HL-60 (cell line): ENCODE results near the gene TDRD10.

ENCODE experiments used
- DNase-seq, 2 experiments: peaks; one replicate each; pipeline ENCODE4 v3.0.0-alpha.2; 2010 to 2020; ENCODE audit warnings: low read depth in 1 of 2, low spot score in 1 of 2
- H3K27ac ChIP-seq: fragments of 250-450 bp; sonication (Bioruptor Pico); replicated peaks from 2 replicates; pipeline ENCODE4 v1.5.1; 2020; ENCODE audit warnings: mild to moderate bottlenecking, moderate library complexity
- H3K27me3 ChIP-seq: fragments of 250-450 bp; sonication (Bioruptor Pico); 2 replicates; pipeline ENCODE4 v1.5.1; 2021; ENCODE audit warnings: mild to moderate bottlenecking, moderate library complexity; ENCODE audit not compliant: insufficient read depth, poor library complexity, severe bottlenecking
- H3K4me3 ChIP-seq: replicated peaks from 2 replicates; pipeline ENCODE4 v1.5.1; 2011; ENCODE audit warnings: mild to moderate bottlenecking, control low read depth, low read length; ENCODE audit not compliant: insufficient read depth
- CTCF ChIP-seq: IDR thresholded peaks from one replicate; pipeline ENCODE4 v1.5.1; 2011; ENCODE audit warnings: low read length, control low read depth, inconsistent platforms; ENCODE audit not compliant: insufficient read depth
- GABPA ChIP-seq: IDR thresholded peaks from 2 replicates; pipeline ENCODE4 v1.6.1; 2012; ENCODE audit warnings: low read depth
- POLR2AphosphoS5 ChIP-seq: IDR thresholded peaks from 2 replicates; pipeline ENCODE4 v1.6.1; 2012; ENCODE audit warnings: low read depth
- SPI1 ChIP-seq: IDR thresholded peaks from 2 replicates; pipeline ENCODE4 v1.6.1; 2012; ENCODE audit warnings: low read depth, mild to moderate bottlenecking, borderline replicate concordance
- TF ChIP-seq, protein P1 (sequence below): IDR thresholded peaks from 2 replicates; pipeline ENCODE4 v1.6.1; 2012; ENCODE audit warnings: low read depth; ENCODE audit not compliant: insufficient replicate concordance

Gene TDRD10

GRCh38 chr1:154557248-154557938 lies 55.4 kb downstream of the TDRD10 start:
- H3K4me3 ChIP-seq: peak overlapping the region; percentile 83
- DNase-seq: no peak
- TF ChIP-seq CTCF: no peak
- TF ChIP-seq, protein P1, sequence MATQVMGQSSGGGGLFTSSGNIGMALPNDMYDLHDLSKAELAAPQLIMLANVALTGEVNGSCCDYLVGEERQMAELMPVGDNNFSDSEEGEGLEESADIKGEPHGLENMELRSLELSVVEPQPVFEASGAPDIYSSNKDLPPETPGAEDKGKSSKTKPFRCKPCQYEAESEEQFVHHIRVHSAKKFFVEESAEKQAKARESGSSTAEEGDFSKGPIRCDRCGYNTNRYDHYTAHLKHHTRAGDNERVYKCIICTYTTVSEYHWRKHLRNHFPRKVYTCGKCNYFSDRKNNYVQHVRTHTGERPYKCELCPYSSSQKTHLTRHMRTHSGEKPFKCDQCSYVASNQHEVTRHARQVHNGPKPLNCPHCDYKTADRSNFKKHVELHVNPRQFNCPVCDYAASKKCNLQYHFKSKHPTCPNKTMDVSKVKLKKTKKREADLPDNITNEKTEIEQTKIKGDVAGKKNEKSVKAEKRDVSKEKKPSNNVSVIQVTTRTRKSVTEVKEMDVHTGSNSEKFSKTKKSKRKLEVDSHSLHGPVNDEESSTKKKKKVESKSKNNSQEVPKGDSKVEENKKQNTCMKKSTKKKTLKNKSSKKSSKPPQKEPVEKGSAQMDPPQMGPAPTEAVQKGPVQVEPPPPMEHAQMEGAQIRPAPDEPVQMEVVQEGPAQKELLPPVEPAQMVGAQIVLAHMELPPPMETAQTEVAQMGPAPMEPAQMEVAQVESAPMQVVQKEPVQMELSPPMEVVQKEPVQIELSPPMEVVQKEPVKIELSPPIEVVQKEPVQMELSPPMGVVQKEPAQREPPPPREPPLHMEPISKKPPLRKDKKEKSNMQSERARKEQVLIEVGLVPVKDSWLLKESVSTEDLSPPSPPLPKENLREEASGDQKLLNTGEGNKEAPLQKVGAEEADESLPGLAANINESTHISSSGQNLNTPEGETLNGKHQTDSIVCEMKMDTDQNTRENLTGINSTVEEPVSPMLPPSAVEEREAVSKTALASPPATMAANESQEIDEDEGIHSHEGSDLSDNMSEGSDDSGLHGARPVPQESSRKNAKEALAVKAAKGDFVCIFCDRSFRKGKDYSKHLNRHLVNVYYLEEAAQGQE: no peak
- H3K27ac ChIP-seq: peak overlapping the region; percentile 84
- H3K27me3 ChIP-seq: no peaks in the 10 kb centered on the region

GRCh38 chr1:154557939-154558719 lies 56.1 kb downstream of the TDRD10 start, which contains the start of gene UBE2Q1:
Gene UBE2Q1, minus strand, starts transcription at chr1:154558662. Its CDS starts 109 bp downstream, at chr1:154558553.
- peak within 1 kb of the TSS; percentile 83 for H3K4me3 ChIP-seq
- no peaks in the 10 kb centered on the region for H3K27me3 ChIP-seq
- DNase-seq: peak; percentile 64 to 67
- peak within 1 kb of the TSS; percentile 88 for H3K27ac ChIP-seq
- TF ChIP-seq CTCF (no peak), SPI1 (no peak), GABPA (no peak), POLR2AphosphoS5 (no peak)
- TF ChIP-seq, protein P1: no peak

DNA sequence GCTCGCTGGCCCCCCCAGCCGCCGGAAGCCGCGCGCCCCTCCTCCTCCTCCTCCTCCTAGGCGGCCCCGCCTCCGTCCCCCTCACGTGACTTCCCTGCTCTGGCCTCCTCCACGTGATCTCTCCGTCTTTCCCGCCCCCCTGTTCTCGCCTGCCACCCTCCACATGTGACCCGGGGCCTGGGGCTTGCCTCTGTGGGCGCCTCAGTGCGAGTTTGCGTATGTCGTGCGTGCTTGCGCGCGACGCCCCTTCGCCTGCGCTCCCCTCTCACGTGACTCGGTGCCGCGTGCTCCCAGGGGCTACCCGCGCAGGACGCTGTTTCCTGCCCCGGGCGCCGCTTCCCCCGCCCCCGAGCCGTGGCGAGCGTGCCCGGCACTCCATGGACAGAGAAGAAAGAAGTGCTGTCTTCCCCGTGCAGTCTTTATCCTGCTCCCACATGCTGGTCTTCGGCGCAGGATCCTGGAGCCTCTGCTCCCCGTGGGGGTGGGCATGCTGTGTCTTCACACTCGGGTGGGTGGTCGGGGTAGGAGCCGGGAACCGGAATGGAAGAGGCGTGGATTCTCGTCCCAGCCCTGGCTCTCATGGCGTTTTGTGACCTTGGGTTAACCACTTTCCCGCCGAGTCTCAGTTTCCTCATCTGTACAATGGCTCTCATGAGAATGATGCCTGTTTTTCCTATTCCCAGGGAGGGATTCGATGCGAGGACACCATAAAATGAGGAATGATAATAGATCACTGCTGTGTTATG lies 56.9 kb downstream of the TDRD10 start:
- TF ChIP-seq, protein P1: no peak
- TF ChIP-seq GABPA (peak; percentile 43), POLR2AphosphoS5 (peak; percentile 87), SPI1 (0 out of 2 replicates have a peak, but pooled peaks have one; percentile 6), CTCF (no peak)
- H3K4me3 ChIP-seq: peak overlapping the region; percentile 83
- peak overlapping the region; percentile 88 for H3K27ac ChIP-seq

More for the DNA sequence above, 56.9 kb downstream of the TDRD10 start:
- DNase-seq: peak; percentile 100
- no peaks in the 10 kb centered on the region for H3K27me3 ChIP-seq
